GM18870 (cell line): ENCODE measurements around the gene CAPN7.
A peak's percentile ranks its signal among the peaks of the same experiment; 100 is the strongest.

ENCODE experiments used
- ATAC-seq: cut with Tn5 transposase; IDR thresholded peaks from one replicate; pipeline ENCODE4 v1.9.1; 2021; ENCODE audit warnings: moderate library complexity; ENCODE audit not compliant: unreplicated experiment

CAPN7 gene

DNA sequence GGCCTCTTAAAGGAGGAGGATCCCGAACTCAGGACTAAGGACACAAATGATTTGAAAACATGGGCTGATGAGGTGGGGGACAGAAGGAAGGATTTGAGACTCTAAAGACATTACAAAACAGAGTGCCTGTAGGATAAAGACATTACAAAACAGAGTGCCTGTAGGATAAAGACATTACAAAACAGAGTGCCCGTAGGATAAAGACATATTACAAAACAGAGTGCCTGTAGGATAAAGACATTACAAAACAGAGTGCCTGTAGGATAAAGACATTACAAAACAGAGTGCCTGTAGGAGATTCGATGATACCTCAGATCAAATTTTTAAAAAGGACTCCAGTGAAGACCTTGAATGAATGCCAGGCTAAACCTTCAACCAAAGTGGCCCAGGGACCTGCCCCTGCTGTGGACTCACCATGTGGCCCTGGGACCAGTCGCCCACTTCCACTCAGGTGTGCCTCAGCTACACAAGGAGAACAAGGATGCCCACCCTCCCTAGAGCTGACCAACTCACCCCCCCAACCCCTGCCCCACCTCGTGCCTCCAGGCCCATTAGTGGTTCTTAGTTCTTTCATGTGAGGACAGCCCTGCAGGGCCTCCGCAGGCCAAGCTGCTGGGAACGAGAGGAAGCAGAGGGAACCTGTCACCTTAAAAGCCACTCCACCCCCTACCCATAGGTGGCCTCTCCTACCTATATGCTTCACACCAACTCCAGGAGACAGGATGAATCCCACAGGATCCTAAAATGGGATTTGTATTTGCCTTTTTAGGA is 66.6 kb downstream of the CAPN7 start:
- no peak for ATAC-seq

DNA sequence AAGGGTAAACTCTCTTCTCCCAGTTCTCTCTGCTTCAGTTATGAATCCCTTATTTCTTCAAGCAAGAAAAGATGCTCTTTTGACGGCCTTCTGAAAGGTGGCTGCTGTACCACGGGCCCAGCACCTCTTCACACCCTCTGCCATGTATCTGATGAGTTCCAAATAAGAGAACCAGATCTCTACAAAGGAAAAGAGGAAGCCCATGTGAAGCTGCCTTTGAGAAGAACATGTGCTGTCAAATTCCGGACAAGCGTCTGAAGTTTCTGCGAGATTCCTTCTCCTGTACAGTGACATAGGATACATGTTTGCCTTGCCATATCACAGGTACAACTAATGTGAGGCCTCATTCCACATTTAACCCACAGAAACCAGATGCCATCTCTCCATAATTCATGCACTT is 67.2 kb downstream of the CAPN7 start:
- no peak for ATAC-seq

DNA sequence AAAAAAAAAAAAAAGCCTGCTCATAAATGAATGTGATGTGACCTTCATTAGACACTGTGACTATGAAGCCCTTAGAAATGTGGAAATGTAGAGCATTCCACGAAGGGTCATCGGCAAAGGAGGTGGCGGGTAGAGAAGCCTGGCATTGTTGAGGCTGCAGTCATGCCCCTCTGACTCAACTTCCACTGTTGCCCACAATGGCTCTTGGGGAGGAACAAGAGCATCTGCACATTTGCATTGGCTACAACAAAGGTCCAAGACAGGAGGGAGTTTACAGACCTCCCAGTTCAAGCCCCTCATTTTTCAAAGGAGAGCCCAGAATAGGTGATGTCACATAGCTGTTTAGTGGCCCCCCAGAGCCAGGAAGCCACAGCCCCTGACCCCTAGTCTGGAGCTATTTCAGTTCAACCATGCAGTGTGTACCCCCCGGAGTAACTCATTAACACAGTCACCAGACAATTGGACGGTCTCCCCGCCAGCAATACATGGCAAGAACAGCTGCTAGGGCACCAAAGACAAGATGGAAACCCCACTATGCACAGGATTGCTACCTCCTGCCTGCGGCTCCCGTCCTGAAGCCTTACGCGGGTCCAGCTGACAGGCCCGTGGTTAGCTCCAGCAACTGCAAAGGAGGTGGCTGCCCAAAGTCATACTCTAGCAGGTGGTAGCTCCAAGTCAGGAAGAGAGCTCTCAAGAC is 70.1 kb downstream of the CAPN7 start:
- ATAC-seq = no peak

DNA sequence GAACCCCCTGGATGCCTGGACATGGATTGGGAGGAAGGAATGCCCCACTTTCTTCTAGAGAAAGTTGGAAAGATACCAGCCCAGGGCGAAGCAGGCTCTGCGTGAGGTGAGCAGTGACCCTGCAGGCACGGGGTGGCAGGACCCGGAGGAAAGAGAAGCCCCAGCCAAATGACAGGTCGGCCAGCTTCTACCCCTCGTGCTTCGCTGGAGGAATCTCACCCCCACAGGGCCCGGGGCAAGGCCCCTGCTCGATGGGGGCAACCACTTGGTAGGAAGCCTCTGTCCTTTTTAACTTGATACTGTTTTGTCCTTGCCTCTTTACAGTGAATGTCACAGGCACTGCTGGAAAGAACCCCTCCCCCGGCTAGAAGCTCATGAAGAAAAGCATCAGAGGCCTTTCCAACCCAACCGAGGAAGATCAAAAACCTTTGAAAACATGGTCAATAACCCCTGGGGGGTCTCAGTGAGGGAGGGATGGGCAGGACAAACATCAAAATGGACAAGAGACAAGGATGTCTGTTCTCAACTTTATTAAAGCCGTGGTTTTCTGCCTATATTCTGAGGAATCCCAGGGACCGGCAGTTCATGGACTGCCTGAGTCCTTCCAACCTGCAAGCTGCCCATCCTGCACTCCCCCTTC is 71.9 kb downstream of the CAPN7 start:
- ATAC-seq = no peak

DNA sequence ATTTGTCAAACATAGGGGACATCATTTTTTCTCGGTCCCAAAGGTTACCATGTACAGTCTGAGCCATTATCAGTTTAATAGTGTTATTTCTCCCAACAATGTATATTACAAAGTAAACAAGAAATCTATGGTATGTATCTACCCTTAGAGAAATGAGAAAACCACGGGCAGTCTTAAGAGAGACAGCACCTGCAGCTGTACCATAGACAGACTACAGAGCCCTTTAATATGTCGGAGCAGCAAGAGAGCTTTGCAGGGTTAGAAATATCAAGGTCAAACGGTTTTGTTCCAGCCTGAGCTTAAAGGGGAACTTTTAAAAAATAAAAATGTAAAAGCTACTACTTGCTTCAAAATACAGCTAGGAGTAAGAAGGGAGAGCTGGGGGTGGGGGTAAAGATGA is 73.2 kb downstream of the CAPN7 start:
- no peak for ATAC-seq

DNA sequence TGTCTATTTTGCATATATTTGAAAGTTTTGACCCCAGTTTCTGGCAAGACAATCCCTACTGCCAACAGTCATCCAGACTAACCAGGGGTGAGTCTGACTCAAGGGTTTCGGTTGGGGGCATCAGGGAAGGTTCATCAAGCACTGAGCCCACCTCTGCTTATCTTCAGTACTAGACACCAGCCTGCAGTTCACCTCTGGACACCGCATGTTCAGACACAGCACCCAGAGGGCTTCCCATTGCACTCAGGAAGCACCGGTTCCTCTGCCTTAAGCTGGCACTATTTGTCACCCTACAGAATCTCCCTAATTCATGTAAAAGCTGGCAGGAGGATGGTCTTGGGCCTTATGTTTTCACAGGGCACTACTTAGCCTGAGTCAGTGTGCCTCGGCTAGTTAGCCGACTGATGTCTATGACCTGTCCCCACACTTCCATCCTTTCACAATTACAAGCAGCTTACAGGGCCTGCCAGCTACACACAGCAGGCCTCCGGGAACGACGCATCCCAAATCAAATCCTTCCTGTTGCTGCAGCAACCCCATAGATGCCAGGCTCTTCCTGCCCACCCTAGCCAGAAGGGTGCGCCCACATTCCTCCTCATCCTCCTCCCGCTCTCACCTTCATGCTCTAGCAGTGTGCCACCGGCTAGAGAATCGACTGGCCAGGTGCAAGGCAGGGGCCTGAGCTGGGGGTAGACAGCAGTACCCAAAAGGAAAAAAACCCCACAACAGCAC is 73.8 kb downstream of the CAPN7 start:
- no peak for ATAC-seq

DNA sequence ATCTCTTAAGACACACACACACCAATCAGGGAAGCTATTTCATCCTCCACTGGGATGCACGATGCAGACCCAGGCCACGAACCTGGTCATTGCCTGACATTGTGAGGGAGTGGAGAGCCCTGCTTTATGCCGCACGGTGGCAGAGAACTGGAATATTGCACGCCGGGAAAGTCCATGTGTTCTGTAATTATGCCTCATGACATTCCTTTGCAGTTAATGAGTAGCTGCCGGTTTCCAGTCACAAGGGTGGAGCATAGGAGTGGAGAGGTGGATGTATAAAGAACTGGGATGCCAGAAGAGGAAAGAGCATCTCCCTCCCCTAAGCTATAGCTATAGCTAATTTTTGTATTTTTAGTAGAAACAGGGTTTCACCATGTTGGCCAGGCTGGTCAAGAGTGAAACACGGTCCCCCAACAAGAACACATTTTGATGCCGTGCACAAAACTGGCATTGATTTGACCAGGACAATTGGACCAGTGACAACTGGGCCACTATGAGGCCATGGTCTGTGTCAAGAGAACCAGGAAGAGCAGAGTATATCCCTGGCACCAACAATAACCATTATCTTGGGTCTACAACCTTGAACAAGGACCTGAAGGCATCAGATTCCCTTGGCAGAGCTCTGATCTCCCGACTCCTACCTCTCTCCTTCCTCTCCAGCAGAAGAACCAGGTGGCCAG is 74.9 kb downstream of the CAPN7 start:
- no peak for ATAC-seq

DNA sequence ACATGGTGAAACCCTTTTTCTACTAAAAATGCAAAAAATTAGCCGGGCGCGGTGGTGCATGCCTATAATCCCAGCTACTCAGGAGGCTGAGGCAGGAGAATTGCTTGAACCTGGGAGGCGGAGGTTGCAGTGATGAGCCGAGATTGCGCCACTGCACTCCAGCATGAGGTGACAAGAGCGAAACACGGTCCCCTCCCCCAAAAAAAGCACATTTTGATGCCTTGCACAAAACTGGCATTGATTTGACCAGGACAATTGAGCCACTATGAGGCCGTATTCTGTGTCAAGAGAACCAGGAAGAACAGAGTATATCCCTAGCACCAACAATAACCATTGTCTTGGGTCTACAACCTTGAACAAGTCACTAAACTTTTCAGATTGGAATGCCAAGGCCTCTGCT is 75.8 kb downstream of the CAPN7 start:
- no peak for ATAC-seq

DNA sequence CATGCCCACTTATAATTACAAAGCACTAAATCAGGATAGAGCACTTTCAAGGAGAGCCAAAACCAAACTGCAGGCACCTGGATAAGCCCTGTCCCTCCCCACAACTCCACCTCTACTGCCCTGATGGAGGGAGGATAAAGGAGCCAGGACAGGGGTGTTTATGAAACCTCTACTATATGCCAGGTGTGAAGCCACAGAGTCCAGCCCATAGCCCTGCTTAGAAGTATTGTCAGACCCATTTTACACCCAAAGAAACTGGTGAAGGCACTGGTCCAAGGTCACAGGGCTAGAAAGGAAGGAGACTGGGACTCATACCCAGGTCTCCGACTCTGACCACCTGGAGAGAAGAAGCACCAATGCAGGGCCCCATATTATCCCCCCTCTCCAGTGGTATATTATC is 77.7 kb downstream of the CAPN7 start:
- no peak for ATAC-seq

DNA sequence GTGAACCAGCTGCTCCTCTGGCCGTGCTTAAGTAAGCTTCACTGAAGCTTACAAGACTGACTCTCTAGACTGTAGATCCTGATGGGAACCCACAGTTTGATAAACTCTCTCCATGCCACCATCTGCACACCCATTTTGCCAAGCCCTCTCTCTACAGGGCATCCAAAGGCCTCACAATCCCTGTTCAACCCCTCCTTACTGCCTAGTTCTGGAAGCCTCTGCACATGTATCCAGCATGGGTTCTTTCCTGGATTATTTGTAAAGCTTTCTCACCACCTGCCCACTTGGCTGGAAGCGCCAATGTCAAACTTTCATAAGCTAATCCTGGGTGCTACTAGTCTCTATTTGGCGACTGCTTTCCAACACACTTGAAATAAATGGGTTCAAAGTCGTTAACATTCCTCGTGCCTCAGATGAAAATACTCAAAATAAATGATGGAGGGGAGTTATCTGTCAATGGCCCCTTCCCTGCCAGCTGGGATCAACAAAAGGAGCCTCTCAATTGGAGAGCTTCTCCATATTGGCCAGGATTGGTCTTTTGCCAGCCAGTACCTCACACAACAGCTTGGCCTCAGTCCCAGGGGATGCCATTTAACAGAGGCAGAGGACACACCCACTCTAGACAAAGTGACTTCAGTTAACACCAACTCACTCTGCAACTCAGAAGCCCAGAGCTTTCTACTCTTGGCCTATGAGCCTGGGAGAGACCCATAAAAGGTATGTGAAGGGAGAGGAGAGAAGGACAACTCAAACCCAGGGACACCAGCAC is 78.3 kb downstream of the CAPN7 start:
- no peak for ATAC-seq

DNA sequence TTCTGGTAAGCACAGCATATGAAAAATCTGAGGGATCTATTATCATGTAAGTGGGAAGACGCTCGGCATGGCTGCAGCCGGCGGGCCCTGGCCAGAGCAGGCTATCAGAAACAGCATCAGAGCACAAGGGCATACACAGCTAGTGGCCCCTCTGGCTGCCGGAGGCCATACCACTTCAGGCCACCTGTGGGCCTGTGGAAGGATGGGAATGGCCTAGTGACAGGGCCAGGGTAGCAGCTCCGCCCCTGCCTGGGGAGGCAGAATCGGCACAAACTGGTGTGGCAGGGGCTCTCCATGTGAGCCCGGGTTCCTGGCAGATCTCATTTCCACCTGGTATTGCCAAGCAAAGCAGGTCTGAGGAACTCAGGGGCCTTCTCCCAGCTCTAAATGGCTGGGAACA is 80.0 kb downstream of the CAPN7 start:
- ATAC-seq = no peak

DNA sequence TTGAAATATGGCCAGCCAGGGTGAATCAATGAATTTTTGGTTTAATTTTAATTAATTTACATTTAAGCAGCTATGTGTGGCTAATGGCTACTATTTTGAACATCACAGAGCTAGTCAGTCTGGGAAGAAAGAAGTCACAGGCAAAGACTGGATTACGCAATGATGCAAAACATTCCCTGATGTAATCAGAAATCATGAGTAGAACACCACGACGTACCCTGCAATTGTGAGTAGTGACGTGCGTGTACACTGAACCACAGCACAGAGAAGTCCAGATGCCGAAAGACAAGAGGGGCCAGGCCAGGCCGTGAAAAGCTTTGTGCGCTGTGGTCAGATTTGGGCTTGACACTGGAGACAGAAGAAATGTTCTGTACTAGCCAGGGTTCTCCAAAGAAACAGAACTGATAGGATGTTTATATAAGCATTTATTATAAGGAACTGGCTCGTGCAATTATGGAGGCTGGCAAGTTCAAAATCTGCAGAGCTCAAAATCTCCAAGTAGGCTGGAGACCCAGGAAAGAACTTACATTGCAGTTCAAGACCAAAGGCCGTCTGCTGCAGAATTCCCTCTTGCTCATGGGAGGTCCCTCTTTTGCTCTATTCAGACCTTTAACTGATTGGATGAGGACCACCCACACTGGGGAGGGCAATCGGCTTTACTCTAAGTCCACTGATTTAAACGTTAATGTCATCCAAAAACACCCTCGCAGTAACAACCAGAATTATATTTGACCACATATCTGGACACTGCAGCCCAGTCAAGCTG is 81.7 kb downstream of the CAPN7 start:
- ATAC-seq = no peak

DNA sequence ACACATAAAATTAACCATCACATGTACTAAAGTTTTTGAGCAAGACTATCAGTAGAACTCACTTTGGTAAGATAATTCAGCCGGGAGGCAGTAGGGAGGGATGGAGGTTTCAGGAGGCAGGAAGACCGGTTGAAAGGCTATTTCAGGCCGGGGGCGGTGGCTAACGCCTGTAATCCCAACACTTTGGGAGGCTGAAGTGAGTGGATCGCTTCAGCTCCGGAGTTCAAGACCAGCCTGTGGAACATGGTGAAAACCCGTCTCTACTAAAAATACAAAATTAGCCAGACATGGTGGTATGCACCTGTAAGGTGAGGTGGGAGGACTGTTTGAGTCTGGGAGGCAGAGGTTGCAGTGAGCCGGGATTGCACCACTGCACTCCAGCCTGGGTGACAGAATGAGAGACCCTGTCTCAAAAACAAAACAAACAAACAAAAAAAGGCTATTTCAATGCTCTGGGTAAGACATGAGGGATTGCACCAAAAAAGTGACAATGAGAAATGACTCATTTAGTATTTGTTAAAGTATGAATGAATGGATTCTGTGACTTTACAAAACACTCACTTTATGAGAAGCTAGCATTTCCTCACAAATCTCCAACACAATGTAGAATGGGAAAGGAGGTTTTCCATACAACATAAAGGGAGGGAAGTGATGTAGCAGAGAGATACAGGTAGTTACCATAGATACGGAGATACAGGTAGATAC is 82.4 kb downstream of the CAPN7 start:
- ATAC-seq = no peak

DNA sequence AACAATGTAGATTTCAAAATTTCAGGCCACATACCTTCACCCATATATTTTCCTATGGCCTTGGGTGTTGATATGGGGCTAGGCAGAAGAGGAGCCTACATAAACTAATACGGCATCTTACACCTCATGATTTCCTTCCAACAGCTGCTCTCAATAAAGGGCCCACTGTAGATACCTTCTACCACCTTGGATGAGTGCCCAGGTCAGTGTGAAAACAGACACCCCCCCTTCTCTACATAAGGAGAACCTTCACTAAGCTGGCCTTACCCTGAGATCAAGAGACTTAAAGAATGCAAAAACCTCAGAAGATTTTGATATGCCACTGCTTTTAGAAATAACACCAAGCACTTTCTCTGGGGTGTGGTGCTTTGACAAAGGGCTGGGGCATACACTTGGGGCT is 83.6 kb downstream of the CAPN7 start:
- no peak for ATAC-seq

DNA sequence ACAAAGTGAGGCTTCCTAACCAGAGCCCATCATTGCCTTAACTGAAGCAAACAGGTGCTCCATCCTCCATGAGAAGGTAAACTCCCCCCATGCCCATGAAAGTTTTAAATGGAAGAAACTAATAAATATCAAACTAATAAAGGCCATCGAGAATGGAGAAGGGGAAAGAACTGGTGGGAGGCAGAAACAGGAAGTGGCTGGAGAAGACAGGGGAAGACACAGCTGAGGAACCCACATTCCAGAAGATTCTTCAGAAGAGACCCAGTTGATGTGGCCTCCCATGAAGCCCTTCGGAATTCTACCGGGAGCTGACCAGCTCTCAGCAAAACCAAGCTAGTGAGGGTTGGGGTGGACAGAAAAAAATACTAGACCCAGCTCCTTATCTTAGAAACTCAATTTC is 84.7 kb downstream of the CAPN7 start:
- ATAC-seq = no peak

DNA sequence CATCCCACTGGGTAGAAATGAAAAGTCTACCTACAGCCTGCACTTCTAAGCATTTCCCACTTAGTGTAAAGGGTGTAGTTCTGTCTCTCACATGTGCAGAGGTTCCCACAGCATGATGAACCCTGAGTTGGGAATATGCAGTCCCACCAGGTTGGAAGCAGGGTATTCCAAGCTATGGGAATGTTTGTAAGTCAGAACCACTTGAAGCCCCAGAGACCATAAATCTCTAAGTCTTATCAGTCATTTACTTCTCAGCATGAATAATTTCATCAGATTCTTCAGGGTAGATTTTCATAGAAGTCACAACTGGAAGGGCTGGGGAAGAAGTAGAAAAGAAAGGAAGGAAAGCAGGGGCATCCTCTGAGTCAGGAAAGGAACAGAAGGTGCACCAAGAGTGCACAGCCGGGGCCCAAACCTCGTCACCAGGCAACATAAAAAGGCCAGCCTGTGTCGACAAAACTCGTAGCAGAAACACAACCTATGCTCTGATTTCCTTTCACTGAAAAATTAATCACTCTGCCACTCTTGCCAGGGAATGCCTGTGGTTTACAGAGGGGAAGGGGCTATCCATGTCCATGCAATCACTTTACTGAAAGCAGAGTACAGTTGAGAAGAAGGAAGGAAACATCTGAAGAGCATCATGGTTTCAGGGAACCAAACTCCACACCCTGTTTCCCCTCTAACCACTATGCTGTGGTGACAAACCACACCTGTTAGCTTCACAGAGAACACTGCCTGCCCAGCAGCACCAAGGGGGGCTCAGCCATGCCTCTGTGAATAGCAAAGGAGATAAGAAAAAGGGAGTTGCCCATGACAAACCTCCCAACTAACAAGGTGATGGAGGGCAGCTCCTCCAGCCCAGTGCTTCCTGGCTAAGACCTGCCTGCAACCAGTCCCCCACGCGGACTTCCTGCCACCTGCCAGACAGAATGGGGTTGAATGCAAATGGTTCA is 85.8 kb downstream of the CAPN7 start:
- ATAC-seq = peak; percentile 86

DNA sequence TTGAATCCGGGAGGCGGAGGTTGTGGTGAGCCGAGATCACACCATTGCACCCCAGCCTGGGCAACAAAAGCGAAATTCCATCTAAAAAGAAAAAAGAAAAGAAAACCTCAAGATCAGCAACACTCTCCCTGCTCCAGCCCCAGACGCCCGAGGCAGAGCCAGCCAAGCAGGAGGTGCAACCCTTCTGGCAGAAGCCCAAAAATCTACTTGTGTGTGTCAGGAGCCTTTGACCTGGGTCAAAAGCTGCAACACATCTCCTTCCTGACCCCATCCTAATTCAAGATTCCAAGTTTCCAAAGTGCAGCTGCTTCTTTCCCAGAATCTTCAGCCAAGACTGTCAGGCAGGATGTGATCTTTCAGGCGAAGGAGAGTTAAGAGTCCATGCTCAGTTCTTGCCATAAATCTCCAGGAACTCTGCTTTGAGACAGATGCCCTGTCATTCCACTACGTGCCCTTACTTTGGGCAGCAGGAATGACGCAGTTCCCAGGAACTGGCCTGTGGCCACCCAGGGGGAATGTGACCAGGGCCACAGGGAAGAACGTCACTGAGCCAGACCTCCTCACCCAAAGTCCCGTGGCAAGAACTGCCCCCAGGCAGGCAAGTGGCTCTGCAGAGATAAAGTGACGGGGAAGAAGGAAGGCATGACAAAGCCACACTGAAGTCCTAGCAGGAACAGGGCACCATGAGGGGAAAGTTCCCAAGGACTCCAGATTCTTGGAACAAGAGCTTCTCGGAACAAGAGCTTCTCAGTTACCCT is 86.9 kb downstream of the CAPN7 start:
- ATAC-seq = no peak
